ENCODE results near the gene HJURP. TPM values are rescaled to one million over a fixed set of nuclear protein-coding genes. Genes with fewer than 3 reads are reported as not detected.

The HJURP gene
- total RNA-seq, 1 experiment from 2014 or later = 49.7 TPM

DNA sequence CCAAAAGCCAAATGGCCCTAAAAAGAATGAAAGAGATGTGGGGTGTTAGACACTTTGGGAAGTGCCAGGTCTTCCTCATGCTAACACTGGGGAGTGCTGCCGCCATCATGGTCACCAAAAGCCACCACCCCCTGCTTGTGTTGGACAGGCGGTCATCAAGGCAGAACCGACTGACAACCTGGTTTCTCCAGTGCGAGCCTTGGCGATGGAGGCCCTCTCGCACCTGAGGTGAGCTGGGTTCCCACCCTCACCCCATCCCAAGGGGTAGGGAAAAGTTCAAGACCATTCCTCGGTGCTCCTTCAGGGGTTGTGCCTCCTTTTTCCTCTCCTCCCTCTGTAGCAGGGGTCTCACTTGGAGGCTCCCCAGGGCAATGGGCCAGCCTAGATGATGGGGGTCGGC lies 42.6 kb downstream of the HJURP start:
- DNase-seq = no peak

More for the DNA sequence above, 42.6 kb downstream of the HJURP start:
- H3K56ac ChIP-seq (ENCODE audit: insufficient read length, low read depth, low read length) = no peak overlapping the region
- no peaks in the 10 kb centered on the region for H4K20me1 ChIP-seq (ENCODE audit: control insufficient read depth, insufficient read depth, insufficient read length)
- no peaks in the 10 kb centered on the region for H3K9me3 ChIP-seq (ENCODE audit: control insufficient read depth, low read depth, low read length)
- H2AFZ ChIP-seq (ENCODE audit: low read length) = no peak overlapping the region
- H3K27ac ChIP-seq (ENCODE audit: insufficient read length, low read depth, low read length) = no peak overlapping the region
- Mint-ChIP-seq H3K4me1 (no peaks in the 10 kb centered on the region), H3K9me3 (peaks cover 0 to 2% of the 10 kb centered on the region in 2 experiments; a peak in 1 of 5 replicates), H3K27me3 (ENCODE audit: low read depth) (peaks cover 15% of the 10 kb centered on the region), H3K27ac (no peak overlapping the region), H3K36me3 (ENCODE audit: insufficient read depth in 1 of 3, low read depth in 3 of 3) (no peaks in the 10 kb centered on the region), H3K4me3 (no peak overlapping the region)
- no peak overlapping the region for H4K91ac ChIP-seq (ENCODE audit: insufficient read length, low read depth, low read length)
- H3T11ph ChIP-seq (ENCODE audit: low read length) = no peak overlapping the region
- H2BK20ac ChIP-seq (ENCODE audit: low read depth, low read length, poor library complexity, severe bottlenecking) = no peak overlapping the region
- no peak overlapping the region for H3K4me2 ChIP-seq (ENCODE audit: insufficient read depth, insufficient read length, low read length)
- H2BK15ac ChIP-seq (ENCODE audit: low read depth, low read length) = no peak overlapping the region
- TF ChIP-seq, protein P1, sequence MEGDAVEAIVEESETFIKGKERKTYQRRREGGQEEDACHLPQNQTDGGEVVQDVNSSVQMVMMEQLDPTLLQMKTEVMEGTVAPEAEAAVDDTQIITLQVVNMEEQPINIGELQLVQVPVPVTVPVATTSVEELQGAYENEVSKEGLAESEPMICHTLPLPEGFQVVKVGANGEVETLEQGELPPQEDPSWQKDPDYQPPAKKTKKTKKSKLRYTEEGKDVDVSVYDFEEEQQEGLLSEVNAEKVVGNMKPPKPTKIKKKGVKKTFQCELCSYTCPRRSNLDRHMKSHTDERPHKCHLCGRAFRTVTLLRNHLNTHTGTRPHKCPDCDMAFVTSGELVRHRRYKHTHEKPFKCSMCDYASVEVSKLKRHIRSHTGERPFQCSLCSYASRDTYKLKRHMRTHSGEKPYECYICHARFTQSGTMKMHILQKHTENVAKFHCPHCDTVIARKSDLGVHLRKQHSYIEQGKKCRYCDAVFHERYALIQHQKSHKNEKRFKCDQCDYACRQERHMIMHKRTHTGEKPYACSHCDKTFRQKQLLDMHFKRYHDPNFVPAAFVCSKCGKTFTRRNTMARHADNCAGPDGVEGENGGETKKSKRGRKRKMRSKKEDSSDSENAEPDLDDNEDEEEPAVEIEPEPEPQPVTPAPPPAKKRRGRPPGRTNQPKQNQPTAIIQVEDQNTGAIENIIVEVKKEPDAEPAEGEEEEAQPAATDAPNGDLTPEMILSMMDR (conservative IDR thresholded peaks at IDR 0.05) = no peak
- no peaks in the 10 kb centered on the region for H3K79me1 ChIP-seq (ENCODE audit: insufficient read depth, low read depth, low read length, poor library complexity, severe bottlenecking)
- H3K18ac ChIP-seq (ENCODE audit: insufficient read length, low read depth, low read length) = no peak overlapping the region
- no peak overlapping the region for H4K5ac ChIP-seq (ENCODE audit: insufficient read length, low read depth, low read length)
- H4K8ac ChIP-seq (replicated peaks; ENCODE audit: insufficient read length, low read depth, low read length) = no peak overlapping the region
- no peaks in the 10 kb centered on the region for H3K79me2 ChIP-seq (ENCODE audit: insufficient read depth, low read length)
- H2BK120ac ChIP-seq (ENCODE audit: low read depth, low read length, poor library complexity, severe bottlenecking) = no peak overlapping the region
- no peaks in the 10 kb centered on the region for H3K27me3 ChIP-seq (ENCODE audit: insufficient read depth, low read length)
- no peaks in the 10 kb centered on the region for H3K23me2 ChIP-seq (ENCODE audit: insufficient read length, low read depth, low read length, poor library complexity, severe bottlenecking)
- H3K14ac ChIP-seq (ENCODE audit: insufficient read depth, low read length) = no peak overlapping the region
- no peak overlapping the region for H2BK12ac ChIP-seq (ENCODE audit: insufficient read length, low read depth, low read length)
- no CpG with 5 or more reads among the region's 8 CpGs for WGBS (ENCODE audit: extremely low coverage, insufficient read length, low lambda C conversion rate)
- no peak overlapping the region for H2AK5ac ChIP-seq (ENCODE audit: insufficient read length, low read length)
- H3K23ac ChIP-seq (ENCODE audit: insufficient read length, low read depth, low read length) = no peak overlapping the region
- H3K9ac ChIP-seq (ENCODE audit: extremely low read depth, insufficient read length, low read length) = no peak overlapping the region
- H3K4me1 ChIP-seq (ENCODE audit: insufficient read depth, low read length) = no peaks in the 10 kb centered on the region
- H2BK5ac ChIP-seq (ENCODE audit: insufficient read length, low read length) = no peak overlapping the region
- no peak overlapping the region for H3K4ac ChIP-seq (ENCODE audit: low read depth, low read length)

Data from H9 (cell line).